Right kidney (tissue), 1 donor: ENCODE results near the gene KIF26B.
"Not testable (repeated sequence)": the region's sequence is repeated elsewhere in the genome, so short reads cannot be mapped to it uniquely, and the experiment has no call there.

Source experiments
- DNase-seq: peaks from one replicate; pipeline ENCODE4 v3.0.0-alpha.2; 2016

The KIF26B gene

DNA sequence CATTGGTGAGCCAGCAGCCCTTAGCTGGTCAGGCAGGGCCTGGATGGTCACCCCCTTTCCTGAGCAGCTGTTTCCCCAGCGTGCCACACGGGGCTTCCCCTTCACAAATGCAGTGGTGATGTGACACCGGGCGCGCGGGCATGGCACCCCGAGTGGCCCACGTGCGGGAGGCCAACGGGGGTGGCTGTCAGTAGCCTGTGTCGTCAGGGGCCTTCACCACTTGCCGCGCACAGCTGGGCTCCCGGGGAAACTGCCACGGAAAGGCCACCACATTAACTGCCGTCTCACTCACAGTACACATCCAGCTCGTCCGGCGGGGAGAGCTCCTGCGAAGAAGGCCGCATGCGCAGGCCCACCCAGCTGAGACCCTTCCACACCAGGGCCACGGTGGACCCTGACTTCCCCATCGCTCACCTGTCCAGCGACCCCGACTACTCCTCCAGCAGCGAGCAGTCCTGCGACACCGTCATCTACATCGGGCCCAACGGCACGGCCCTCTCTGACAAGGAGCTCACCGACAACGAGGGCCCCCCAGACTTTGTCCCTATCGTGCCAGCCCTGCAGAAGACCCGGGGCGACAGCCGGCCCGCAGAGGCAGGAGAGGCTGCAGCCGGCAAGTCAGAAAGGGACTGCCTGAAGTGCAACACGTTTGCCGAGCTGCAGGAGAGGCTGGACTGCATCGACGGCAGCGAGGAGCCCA lies 530.5 kb downstream of the KIF26B start:
- no peak for DNase-seq

DNA sequence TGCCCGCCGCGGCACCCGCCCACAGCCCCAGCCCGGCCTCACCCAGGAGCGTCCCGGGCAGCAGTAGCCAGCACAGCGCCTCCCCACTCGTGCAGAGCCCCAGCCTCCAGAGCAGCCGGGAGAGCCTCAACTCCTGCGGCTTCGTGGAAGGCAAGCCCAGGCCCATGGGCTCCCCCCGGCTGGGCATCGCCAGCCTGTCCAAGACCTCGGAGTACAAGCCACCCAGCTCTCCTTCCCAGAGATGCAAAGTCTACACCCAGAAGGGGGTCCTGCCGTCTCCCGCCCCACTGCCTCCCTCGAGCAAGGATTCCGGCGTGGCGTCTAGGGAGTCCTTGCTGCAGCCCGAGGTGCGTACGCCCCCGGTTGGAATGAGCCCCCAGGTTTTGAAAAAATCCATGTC lies 531.2 kb downstream of the KIF26B start:
- DNase-seq, result no peak

DNA sequence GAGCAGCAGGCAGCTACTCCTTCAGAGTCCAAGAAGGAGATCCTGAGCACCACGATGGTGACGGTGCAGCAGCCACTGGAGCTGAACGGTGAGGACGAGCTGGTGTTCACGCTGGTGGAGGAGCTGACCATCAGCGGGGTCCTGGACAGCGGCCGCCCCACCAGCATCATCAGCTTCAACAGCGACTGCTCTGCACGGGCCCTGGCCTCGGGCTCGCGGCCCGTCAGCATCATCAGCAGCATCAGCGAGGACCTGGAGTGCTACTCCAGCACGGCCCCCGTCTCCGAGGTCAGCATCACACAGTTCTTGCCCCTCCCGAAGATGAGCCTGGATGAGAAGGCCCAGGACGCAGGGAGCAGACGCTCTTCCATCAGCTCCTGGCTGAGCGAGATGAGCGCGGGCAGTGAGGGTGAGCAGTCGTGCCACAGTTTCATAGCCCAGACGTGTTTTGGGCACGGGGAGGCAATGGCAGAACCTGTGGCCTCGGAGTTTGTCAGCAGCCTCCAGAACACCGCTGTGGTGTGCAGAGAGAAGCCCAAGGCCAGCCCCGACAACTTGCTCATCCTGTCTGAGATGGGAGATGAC lies 531.8 kb downstream of the KIF26B start:
- no peak for DNase-seq

DNA sequence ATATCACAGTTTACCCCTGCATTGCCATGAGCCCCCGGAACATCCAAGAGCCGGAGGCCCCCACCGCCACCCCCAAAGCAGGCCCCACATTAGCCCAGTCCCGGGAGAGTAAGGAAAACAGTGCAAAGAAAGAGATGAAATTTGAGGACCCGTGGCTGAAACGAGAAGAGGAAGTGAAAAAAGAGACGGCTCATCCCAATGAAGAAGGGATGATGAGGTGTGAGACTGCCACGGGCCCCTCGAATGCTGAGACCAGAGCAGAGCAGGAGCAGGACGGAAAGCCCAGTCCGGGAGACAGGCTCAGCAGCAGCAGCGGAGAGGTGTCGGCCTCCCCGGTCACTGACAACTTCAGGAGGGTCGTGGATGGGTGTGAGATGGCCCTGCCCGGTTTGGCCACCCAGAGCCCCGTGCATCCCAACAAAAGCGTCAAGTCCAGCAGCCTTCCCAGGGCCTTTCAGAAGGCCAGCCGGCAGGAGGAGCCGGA lies 532.4 kb downstream of the KIF26B start:
- DNase-seq, result no peak

DNA sequence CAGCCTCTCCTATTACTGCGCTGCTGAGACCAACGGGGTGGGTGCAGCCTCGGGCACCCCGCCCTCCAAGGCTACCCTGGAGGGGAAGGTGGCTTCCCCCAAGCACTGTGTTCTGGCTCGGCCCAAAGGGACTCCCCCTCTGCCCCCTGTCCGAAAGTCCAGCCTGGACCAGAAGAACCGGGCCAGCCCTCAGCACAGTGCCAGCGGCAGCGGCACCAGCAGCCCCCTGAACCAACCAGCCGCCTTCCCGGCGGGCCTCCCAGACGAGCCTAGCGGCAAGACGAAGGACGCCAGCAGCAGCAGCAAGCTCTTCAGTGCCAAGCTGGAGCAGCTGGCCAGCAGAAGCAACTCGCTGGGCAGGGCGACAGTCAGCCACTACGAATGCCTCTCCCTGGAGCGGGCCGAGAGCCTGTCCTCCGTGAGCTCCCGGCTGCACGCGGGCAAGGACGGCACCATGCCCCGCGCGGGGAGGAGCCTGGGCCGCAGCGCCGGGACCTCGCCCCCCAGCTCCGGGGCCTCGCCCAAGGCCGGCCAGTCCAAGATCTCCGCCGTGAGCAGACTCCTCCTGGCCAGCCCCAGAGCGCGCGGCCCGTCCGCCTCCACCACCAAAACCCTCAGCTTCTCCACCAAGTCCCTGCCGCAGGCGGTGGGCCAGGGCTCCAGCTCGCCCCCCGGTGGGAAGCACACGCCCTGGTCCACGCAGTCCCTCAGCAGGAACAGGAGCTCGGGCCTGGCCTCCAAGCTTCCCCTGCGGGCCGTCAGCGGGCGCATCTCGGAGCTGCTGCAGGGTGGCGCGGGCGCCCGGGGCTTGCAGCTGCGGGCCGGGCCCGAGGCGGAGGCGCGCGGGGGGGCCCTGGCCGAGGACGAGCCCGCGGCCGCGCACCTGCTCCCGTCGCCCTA lies 533.1 kb downstream of the KIF26B start:
- DNase-seq, result no peak

DNA sequence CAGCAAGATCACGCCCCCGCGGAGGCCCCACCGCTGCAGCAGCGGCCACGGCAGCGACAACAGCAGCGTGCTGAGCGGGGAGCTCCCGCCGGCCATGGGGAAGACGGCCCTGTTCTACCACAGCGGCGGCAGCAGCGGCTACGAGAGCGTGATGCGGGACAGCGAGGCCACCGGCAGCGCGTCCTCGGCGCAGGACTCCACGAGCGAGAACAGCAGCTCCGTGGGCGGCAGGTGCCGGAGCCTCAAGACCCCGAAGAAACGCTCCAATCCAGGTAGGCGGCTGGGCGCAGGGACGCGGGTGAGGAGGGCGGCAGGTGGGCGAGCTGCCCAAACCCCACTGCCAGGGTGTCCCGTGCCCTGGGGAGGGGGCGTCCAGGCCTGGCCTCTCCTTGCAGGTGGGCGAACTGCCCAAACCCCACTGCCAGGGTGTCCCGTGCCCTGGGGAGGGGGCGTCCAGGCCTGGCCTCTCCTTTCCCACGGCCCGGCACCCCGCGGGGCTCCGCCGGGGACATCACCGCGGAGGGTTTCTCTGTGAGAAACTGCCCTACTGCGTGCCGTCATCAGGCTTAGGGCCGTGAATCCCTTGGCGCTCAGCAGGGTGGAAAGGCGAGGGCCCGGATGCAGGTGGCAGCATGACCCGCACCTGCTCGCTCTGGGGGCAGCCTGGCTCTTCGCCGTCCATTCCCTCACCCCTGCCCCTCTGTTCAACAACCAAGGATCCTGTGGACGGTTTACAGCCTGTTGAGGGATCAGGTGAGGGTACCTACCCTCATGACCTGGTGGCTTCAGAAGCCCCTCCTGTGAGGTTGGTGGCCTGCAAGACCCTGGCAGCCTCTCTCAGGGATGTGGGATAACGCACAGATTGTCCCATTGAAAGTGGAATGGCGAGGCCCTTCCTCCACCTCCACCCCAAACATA lies 534.0 kb downstream of the KIF26B start:
- no peak for DNase-seq

DNA sequence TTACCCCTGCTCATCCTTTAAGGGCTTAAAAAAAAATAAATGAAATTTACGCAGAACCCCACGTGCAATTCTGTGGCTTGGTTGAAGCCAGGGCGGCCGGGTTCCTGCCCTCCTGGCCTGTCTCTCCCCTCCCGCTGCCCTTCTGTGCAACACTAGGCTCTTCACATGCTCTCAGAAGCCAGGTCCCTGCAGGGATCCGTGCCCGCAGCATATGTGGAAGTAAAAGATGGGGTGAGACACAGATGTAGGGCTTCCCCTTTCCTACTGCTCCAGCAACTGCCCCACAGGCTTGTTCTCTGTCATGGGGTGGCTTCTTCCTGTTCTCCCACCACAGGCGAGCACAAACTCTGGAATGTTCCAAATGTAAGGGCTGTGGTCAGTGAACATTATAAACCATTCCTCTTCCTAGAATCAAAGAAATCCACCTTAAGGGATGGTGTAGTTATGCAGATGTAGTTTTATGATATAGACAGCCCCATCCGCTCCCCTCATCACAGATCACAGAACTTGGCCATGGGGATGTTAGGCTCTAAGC lies 535.4 kb downstream of the KIF26B start:
- no peak for DNase-seq

DNA sequence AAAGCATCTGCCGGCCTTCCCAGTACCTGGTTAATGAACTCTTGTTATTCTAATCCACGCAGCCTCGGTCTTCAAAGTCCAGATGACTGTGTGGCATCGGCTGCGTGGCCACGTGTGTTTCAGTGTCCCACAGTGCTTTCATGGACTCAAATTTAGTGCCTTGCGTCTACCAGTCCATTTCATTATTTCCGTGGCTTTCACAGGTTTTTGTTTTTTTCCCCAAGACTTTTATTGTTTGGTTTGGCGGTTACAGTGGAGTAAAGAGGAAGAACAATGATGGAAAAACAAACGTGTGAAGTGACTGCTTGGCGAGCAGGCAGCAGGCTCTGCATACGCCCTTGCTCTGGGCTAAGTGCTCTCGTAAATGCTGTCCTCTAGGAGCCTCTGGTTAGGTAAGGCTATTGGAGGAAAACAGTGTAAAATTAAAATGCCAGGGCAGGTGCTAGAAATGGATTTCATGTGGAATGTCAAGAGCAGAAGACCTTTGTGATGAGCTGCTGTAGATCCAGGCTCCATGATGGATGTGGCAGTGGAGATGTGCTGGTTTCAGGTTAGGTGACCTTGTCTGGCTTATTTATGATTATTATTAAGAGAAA lies 536.3 kb downstream of the KIF26B start:
- no peak for DNase-seq

DNA sequence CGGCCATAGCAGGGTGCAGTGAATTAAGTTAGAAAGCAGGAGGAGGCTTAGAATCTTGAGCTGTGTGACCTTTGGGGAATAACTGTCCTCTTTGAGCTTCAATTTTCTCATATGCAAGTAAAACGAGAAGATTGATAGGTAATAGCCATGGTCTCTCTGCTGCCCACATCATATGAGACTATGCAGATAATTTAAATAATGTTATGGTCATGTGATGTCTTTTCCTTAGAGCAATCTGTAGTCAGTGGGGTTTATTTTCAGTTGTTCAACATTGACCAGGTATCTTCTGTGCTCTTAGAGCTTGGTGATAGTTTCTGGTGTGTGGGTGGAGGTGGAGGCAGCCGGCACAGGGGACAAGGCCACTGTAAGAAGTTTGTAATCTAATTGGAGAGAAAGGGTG lies 537.1 kb downstream of the KIF26B start:
- no peak for DNase-seq

DNA sequence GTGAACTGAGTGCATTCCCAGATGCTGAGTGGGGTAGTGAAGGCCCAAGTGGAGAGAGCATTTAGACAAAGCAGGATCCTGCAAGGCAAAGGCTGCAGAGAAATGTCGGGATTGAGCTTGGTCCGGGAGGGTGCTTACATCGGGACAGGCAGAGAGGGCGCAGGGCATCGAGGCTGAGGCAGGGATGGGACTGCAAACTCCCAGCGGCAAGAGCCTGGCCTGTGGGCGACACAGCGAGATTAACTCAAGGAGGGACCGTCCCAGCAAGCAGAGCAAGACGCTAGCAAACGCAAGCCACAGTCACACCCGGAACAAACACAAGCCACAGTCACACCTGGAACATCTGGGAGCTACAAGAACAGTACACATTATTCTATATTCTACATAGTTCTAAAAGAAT lies 537.5 kb downstream of the KIF26B start:
- no peak for DNase-seq

DNA sequence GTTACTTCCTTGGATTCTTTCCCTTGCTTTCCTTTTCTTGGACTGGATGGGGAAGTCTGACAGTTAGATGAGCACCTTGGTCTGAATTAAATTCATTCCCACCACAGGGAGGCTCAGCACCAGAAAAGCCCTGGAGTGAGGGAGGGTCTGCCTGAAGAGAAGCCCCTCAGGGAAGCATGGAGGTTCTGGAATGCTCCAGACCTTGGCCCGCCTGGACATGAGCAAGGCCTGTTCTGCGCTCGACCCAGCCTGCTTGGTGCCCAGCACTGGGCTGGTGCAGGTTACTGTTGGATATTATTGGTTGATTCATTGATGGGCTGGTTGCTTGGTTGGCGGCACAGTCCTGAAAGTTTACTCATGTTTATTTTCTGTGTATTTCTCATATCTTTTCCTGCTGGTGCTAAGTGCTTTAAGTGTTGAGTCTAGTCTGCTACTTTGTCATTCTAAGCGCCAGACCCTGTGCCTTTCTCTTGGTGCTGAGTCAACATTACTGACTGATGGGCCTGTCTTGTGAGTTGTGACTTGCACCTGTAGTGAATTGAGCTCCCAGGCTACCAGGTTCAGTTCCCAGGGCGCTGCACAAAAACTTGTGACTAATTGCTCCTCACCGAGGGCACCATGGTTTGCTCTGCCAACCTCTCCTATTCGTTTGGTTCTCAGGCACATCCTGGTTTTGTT lies 538.5 kb downstream of the KIF26B start:
- DNase-seq, result no peak

DNA sequence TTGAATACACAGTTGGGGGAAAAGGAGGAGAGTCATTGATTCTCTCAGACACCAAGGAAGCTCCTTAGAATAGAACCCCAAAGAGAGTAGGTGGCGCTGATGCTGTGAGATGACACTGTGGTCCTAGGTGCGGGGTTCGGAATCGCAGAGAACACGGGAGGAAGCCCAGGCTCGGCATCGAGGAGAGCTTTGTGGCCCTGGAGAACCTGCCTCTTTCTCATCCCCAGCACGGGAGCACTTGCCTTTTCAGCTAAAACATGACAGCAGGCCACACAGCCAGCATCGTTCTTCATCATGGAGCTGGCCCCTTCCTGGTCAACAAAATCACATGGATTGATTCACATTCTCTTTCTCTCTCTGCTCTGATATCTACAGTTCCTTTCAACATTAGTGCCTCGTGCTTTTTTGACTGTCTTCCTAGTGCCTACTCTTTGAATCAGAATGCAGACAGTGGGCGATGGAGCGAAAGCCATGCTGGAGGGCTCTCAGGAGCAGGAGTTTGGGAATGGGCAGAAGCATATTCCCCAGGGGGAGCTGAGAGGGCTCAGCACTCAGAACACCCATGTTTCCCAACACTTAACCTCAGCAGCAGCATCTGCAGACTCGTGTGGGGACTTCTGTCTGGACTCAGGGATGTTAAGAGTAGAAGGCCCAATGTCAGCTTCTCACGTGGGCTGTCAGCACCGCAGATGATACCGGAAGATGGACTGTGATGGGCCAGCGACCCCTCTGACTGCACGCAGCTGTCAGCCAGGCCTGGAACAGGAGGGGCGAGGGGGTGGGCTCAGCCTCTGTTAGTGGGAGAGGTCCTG lies 539.4 kb downstream of the KIF26B start:
- DNase-seq, result no peak

DNA sequence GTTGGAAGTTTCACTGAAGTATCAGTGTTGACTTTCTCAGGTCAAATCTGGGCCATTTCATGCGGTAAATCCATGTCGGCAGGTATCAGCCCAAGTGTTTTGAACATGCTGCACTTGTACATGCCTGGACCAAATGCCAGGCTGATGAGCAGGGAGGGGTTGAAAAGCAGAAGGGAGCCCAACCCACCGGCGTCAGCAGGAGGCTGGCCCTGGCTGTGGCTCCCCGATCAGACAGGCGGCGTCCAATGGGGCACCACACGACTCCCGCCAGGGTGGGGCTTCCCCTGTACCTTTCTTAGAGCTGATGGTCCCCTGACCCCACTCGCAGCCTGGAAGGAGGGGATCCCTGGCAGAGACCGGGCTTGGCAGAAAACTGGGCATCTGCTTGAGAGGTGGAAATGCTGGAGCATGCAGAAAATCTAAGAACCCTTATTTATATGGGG lies 540.0 kb downstream of the KIF26B start:
- DNase-seq, result no peak

DNA sequence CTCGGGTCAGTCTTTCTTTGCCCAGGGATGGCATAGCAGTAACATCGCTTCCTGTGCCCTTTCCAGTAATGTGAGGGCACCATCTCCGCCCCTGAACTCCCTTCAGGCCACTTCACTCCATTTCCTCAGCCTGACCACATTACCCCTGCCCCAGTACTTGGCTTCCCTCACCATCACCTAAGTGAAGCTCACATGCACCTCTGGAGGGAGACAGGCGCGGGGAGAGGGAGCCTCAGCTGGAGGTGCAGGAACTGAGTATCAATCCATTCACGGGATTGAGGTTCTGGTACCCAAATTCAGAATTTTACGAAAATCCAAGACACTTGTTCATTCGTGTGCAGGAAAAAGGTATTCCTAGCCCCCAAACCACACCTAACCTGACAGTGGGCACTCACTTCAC lies 540.4 kb downstream of the KIF26B start:
- no peak for DNase-seq

DNA sequence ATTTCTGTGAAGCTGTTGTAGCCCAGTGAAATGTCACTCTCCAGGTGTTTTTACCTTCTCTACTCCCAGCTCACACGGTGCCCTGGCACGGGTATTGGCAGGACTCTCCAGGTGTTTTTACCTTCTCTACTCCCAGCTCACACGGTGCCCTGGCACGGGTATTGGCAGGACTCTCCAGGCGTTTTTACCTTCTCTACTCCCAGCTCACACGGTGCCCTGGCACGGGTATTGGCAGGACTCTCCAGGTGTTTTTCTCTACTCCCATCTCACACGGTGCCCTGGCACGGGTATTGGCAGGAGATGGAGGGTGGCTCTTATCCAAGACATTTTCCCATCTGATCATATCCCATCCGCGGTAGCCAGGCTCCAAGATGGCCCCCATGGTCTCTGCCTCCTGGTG lies 540.9 kb downstream of the KIF26B start:
- not testable (repeated sequence) for DNase-seq

DNA sequence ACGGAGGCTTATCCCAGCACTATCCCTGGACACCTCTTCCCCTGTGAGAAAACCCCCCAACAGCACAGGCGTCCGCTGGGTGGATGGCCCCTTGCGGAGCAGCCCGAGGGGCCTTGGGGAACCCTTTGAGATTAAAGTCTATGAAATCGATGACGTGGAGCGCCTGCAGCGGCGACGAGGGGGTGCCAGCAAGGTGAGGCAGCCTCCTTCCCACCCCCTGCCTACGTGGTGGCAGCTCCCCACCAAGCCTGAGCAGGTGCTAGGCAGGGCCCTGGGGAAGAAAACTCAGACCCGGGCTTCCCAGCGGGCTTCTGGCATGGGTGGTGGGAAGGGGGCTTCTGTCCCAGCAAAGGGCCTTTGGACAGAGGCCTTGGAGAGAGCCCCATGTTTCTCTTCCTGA lies 543.3 kb downstream of the KIF26B start:
- DNase-seq, result no peak

DNA sequence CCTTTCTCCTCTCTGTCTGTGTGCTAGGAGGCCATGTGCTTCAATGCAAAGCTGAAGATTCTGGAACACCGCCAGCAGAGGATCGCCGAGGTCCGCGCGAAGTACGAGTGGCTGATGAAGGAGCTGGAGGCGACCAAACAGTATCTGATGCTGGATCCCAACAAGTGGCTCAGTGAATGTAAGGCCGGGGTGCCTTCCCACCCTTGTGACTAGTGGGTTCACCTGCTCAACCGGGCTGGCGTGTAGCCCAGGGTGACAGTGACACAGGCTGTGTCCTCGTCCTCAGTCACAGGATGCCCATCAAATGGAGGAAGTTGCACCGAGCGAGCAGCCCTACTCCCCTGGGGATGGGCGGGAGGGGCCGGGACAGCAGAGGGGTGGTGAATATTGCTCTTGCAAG lies 544.1 kb downstream of the KIF26B start:
- no peak for DNase-seq

DNA sequence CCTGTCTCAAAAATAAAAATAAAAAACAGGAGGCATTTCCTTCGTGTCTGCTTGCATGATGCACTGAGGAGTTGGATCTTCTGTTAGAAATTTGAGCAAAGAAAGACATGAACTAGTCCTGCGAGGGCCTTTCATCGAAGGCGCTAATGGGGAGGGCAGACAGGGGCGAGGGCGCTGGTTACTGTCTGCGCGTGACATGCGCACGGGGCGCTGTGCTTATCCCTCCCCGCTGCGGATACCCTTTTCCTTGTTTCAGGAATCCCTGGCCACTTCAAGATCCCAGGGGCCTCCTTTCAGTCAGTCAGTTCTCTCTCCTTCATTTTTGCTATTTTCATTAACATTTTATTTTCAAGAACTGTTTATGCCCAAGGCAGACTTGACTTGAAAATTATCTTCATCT lies 545.8 kb downstream of the KIF26B start:
- DNase-seq, result no peak

DNA sequence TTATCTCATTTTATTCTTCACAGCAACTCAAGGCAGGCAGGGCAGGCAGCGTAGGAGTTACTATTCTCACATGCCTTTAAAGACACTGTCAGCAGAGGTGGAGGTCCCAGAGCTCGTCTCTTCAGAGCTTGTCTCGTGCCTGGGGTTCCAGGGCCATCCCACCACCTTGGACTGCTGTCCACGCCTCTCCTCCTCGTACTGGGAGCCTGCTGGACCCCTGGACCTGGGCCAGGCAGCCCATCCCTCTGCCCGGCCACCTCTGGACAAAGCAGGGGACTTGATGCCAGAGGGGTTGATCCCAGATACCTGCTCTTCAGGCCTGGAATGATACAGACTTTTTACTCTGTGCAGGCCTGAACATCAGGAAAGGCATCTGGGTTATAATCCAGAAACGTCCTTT lies 546.8 kb downstream of the KIF26B start:
- no peak for DNase-seq

DNA sequence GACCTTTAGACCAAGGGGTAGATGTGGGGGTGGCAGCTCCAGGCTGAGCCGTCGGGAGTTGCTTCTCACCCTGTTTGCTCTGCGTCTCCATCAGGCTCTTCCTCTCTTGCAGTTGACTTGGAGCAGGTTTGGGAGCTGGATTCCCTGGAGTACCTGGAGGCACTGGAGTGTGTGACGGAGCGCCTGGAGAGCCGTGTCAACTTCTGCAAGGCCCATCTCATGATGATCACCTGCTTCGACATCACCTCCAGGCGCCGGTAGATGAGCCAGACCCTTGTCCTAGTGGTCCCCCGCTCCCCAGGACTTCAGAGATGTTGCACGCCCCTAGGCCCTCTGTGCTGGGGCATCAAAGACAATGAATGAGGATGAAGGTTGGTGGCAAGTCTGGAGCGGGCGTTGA lies 547.6 kb downstream of the KIF26B start:
- DNase-seq, result no peak
